Esophagus squamous epithelium (tissue), 5 donors: ENCODE measurements around the gene MEFV. TPM values are rescaled to one million over a fixed set of nuclear protein-coding genes. Genes with fewer than 3 reads are reported as not detected.
A peak's percentile ranks its signal among the peaks of the same experiment; 100 is the strongest.

Experiments
- DNase-seq: peaks from one replicate; lab custom pipeline; 2025; lab: John Stamatoyannopoulos, UW
- H3K27ac ChIP-seq, 4 donors: fragments of 200-600 bp; sonication (generic); one replicate each; pipeline ENCODE4 v1.5.1; 2016 to 2019; ENCODE audit warnings: mild to moderate bottlenecking in 1 of 4
- H3K27me3 ChIP-seq, 4 donors: fragments of 200-600 bp; sonication (generic); 1 replicate in 3 of 4; 2 replicates in 1 of 4; pipeline versions ENCODE4 v1.5.1 to v1.6.0; 2017 to 2021; ENCODE audit warnings: antibody characterized with exemption in 1 of 4
- H3K36me3 ChIP-seq, 3 donors: fragments of 200-600 bp; sonication (generic); one replicate each; pipeline ENCODE4 v1.5.1; 2016 to 2019
- H3K4me1 ChIP-seq, 3 donors: fragments of 200-600 bp; sonication (generic); one replicate each; pipeline ENCODE4 v1.5.1; 2017 to 2019
- H3K4me3 ChIP-seq, 4 donors: fragments of 200-600 bp; sonication (generic); 1 replicate in 3 of 4; 2 replicates in 1 of 4; pipeline ENCODE4 v1.5.1; 2016 to 2019; ENCODE audit warnings: mild to moderate bottlenecking in 2 of 4, moderate library complexity in 1 of 4
- H3K9me3 ChIP-seq, 3 donors: fragments of 200-600 bp; sonication (generic); one replicate each; pipeline ENCODE4 v1.5.1; 2016 to 2019
- POLR2A ChIP-seq, 4 donors: fragments of 450-650 bp; IDR thresholded peaks; one replicate each; pipeline ENCODE4 v1.6.1; 2017; ENCODE audit warnings: antibody characterized with exemption in 4 of 4, mild to moderate bottlenecking in 4 of 4, moderate library complexity in 3 of 4
- WGBS, 2 donors: methylation state at CpG; one replicate each; pipeline ENCODE4 v1.1.5; 2018; 5-methylcytosine and 5-hydroxymethylcytosine counted together
- intact Hi-C: fragments of 100-400 bp; cut with DNase I; formaldehyde crosslinking; loops from one replicate; pipeline ENCODE4 v1.15.0; 2022
- total RNA-seq, 4 donors: library from RNA; depleted of rRNA; stranded (reverse); fragments of >200 nt; gene quantifications; one replicate each; pipeline ENCODE4 v1.1.0, GENCODE V29; 2016
- TF ChIP-seq, protein P1 (sequence below), 6 experiments: fragments of 450-650 bp in 4 of 6; fragments of 200-600 bp in 2 of 6; sonication (generic) in 2 of 6; IDR thresholded peaks; one replicate each; pipeline ENCODE4 v1.5.1; 2016 to 2019; ENCODE audit warnings: antibody characterized with exemption in 6 of 6, mild to moderate bottlenecking in 4 of 6, moderate library complexity in 4 of 6
- donor health status: DM: yes; HTN: yes; CAD: no.

Gene MEFV
- total RNA-seq, 4 donors from 2014 or later: 0.38 to 2.8 (median 1.5) TPM

DNA sequence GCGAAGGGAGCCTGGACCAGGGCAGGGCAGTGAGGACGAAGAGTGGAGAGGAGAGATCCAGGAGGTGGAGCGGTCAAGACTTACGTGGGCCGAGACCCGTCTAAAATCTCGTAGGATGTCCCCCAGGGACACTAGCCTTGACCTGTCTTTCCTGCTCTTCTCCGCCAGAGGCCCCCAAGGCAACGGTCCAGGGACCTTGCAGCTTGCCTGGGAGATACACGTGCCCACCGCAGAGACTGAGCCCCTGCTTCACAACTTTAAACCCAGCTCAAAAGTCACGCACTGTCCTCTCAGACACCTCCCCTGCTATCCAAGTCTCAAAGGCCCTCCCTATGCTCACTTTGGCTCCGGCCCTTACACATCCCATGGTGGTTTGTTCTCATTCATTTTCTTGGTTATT, 39.4 kb upstream of the MEFV start:
- Histone ChIP-seq H3K4me1 (no peaks in the 10 kb centered on the region), H3K27me3 (no peaks in the 10 kb centered on the region), H3K36me3 (peaks cover 7 to 67% (median 12%) of the 10 kb centered on the region in 3 donors), H3K9me3 (peaks cover 5 to 97% (median 75%) of the 10 kb centered on the region in 3 donors), H3K4me3 (no peak overlapping the region), H3K27ac (no peak overlapping the region)
- intact Hi-C loops: no loop called here
- TF ChIP-seq, protein P1, sequence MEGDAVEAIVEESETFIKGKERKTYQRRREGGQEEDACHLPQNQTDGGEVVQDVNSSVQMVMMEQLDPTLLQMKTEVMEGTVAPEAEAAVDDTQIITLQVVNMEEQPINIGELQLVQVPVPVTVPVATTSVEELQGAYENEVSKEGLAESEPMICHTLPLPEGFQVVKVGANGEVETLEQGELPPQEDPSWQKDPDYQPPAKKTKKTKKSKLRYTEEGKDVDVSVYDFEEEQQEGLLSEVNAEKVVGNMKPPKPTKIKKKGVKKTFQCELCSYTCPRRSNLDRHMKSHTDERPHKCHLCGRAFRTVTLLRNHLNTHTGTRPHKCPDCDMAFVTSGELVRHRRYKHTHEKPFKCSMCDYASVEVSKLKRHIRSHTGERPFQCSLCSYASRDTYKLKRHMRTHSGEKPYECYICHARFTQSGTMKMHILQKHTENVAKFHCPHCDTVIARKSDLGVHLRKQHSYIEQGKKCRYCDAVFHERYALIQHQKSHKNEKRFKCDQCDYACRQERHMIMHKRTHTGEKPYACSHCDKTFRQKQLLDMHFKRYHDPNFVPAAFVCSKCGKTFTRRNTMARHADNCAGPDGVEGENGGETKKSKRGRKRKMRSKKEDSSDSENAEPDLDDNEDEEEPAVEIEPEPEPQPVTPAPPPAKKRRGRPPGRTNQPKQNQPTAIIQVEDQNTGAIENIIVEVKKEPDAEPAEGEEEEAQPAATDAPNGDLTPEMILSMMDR (IDR thresholded peaks at IDR 0.05): no peak
- no peak for TF ChIP-seq POLR2A (IDR thresholded peaks at IDR 0.05)
- 64 to 67% methylated on average over 13 of the region's 13 CpGs for WGBS, 2 donors
- no peak for DNase-seq

DNA sequence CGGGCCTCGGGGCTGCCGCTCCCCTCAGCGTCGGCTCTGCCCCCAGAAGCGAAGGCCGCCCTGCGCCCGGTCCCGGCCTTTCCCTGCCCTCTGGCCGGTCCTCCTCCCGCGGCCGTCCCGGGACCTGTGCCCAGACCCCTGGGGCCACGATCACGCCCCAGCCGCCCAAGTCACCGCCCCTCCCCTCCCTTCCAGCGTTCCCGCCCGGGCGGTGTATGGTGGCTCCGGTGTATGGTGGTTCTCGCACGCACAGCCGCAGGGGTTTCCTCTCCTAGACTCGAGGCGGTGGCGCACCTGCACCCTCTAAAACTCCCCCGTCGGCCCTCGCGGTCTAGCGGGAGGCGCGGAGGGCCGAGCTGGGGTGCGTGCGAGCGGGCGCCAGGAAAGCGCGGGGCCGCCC, 38.8 kb upstream of the MEFV start:
- peaks cover 12 to 67% (median 18%) of the 10 kb centered on the region in 3 donors for H3K36me3 ChIP-seq
- TF ChIP-seq POLR2A (IDR thresholded peaks at IDR 0.05): no peak
- TF ChIP-seq, protein P1 (IDR thresholded peaks at IDR 0.05): no peak
- intact Hi-C loops: no loop called here
- peaks cover 7 to 97% (median 75%) of the 10 kb centered on the region in 3 donors for H3K9me3 ChIP-seq
- no peak overlapping the region for H3K27ac ChIP-seq
- DNase-seq: no peak
- H3K27me3 ChIP-seq: no peaks in the 10 kb centered on the region
- 42 to 51% methylated on average over 4 to 11 of the region's 45 CpGs for WGBS, 2 donors
- no peak overlapping the region for H3K4me3 ChIP-seq
- no peaks in the 10 kb centered on the region for H3K4me1 ChIP-seq

DNA sequence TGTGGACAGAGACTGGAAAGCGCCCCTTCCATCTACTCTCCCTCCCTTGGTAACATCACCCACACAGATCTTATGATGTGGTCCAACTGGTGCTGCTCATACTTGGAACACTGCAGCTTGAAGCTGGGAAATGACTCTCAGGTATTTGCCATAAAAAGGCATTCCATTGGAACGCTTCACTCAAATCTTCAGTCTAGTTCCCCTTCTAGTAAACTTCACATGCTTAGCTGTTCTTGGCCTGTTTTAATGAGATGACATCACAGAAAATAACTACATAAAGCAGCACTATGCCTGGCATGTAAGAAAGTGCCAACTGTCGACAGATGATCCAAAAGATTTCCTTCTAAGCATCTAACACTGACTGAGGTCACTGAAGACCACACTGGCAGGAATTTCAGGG, 36.2 kb upstream of the MEFV start:
- no peak for DNase-seq
- Histone ChIP-seq H3K9me3 (peaks cover 16 to 98% (median 93%) of the 10 kb centered on the region in 3 donors), H3K27ac (no peak overlapping the region), H3K36me3 (peaks cover 33 to 81% (median 38%) of the 10 kb centered on the region in 3 donors), H3K4me1 (no peaks in the 10 kb centered on the region), H3K27me3 (no peaks in the 10 kb centered on the region), H3K4me3 (no peak overlapping the region)
- intact Hi-C loops: no loop called here
- WGBS, 2 donors: 90 to 93% methylated on average over 3 of the region's 3 CpGs
- TF ChIP-seq POLR2A (IDR thresholded peaks at IDR 0.05): no peak
- TF ChIP-seq, protein P1 (IDR thresholded peaks at IDR 0.05): no peak

DNA sequence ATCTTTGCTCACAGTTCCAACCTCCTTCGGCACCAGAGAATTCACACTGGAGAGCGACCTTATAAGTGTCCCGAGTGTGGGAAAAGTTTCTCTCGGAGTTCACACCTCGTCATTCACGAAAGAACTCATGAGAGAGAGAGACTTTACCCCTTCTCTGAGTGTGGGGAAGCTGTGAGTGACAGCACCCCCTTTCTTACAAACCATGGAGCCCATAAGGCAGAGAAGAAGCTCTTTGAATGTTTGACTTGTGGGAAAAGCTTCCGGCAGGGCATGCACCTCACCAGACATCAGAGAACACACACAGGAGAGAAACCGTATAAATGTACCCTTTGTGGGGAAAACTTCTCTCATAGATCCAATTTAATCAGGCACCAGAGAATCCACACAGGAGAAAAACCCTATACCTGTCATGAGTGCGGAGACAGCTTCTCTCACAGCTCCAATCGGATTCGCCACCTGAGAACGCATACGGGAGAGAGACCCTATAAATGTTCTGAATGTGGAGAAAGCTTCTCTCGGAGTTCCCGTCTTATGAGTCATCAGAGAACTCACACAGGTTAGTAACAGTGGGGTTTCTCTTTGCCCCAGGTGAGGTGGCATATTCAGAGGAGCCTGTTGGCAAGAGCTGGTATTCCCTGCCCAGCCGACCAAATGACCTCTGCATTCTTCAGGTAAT, 33.7 kb upstream of the MEFV start:
- intact Hi-C loops: no loop called here

DNA sequence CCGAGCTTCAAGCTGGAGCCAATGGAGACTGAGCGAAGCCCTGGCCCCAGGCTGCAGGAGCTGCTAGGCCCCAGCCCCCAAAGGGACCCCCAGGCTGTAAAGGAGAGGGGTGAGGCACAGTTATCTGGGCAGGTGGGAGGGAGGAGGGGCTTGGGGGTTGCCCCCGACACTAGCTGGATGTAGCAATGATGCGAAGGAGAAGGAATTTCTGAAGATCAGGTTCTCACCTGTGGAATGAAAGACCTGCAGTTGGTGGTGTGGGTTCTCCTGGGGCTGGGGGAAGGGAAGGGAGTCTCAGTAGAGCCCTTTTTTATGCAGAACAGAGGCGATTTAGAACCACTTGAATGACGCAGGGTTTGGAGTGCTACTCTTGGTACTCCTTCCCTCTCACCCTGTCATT, 28.7 kb upstream of the MEFV start:
- no peak for DNase-seq
- Histone ChIP-seq H3K9me3 (peaks cover 8 to 46% (median 41%) of the 10 kb centered on the region in 3 donors), H3K27me3 (no peaks in the 10 kb centered on the region), H3K4me3 (peak overlapping the region in 2 of 4 donors; percentile 1 to 91), H3K27ac (no peak overlapping the region), H3K4me1 (peaks cover 14 to 37% (median 16%) of the 10 kb centered on the region in 3 donors), H3K36me3 (peaks cover 29 to 56% (median 33%) of the 10 kb centered on the region in 3 donors)
- intact Hi-C loops: no loop called here
- WGBS, 2 donors: 87 to 93% methylated on average over 4 to 5 of the region's 6 CpGs
- TF ChIP-seq, protein P1 (IDR thresholded peaks at IDR 0.05): no peak
- no peak for TF ChIP-seq POLR2A (IDR thresholded peaks at IDR 0.05)

More for the DNA sequence above, 33.7 kb upstream of the MEFV start:
- Histone ChIP-seq H3K4me1 (peaks cover 3 to 12% (median 4%) of the 10 kb centered on the region in 3 donors), H3K27ac (no peak overlapping the region), H3K36me3 (peaks cover 42 to 97% (median 52%) of the 10 kb centered on the region in 3 donors), H3K9me3 (peaks cover 16 to 96% (median 91%) of the 10 kb centered on the region in 3 donors), H3K27me3 (no peaks in the 10 kb centered on the region), H3K4me3 (peak overlapping the region in 1 of 4 donors; percentile 21)
- DNase-seq: no peak
- 96 to 97% methylated on average over 14 to 15 of the region's 16 CpGs for WGBS, 2 donors
- TF ChIP-seq POLR2A (IDR thresholded peaks at IDR 0.05): no peak
- TF ChIP-seq, protein P1 (IDR thresholded peaks at IDR 0.05): no peak
